MM.1S (cell line): Measurements from ENCODE around the gene KCNIP4.

Source experiments
- EZH2 ChIP-seq: fragments of 300-600 bp; sonication (generic); optimal IDR thresholded peaks from 2 replicates; pipeline ENCODE3; 2017; ENCODE audit warnings: low read depth, mild to moderate bottlenecking, antibody characterized with exemption, low read length, mixed read lengths
- EZH2phosphoT487 ChIP-seq: fragments of 300-600 bp; sonication (generic); IDR thresholded peaks from 2 replicates; pipeline ENCODE4 v1.6.1; 2018; ENCODE audit warnings: antibody characterized with exemption, low read length
- TF ChIP-seq, protein P1 (sequence below): fragments of 300-600 bp; sonication (generic); IDR thresholded peaks from 2 replicates; pipeline ENCODE4 v1.5.1; 2016; ENCODE audit warnings: antibody characterized with exemption, low read length, mixed read lengths

DNA sequence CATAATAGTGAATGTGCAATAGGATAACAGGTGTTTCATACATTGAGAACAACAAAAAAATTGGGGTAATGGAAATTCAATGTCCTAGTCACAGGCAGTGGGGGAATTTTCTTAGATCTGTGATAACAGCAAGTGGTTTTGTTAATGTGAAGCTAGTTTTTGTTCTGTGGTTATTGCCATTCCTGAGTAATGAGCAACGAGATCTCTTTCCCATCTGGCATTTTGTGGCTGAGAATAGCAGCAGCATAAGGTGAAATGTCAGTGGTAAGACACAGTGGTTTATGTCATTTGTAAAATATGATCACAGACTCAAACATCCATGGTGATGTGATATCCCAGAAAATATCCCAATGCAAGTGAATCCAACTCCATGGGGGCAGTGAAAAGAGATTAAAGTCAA is 497.5 kb downstream of the KCNIP4 start:
- TF ChIP-seq, protein P1, sequence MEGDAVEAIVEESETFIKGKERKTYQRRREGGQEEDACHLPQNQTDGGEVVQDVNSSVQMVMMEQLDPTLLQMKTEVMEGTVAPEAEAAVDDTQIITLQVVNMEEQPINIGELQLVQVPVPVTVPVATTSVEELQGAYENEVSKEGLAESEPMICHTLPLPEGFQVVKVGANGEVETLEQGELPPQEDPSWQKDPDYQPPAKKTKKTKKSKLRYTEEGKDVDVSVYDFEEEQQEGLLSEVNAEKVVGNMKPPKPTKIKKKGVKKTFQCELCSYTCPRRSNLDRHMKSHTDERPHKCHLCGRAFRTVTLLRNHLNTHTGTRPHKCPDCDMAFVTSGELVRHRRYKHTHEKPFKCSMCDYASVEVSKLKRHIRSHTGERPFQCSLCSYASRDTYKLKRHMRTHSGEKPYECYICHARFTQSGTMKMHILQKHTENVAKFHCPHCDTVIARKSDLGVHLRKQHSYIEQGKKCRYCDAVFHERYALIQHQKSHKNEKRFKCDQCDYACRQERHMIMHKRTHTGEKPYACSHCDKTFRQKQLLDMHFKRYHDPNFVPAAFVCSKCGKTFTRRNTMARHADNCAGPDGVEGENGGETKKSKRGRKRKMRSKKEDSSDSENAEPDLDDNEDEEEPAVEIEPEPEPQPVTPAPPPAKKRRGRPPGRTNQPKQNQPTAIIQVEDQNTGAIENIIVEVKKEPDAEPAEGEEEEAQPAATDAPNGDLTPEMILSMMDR, result no peak
- no peak for TF ChIP-seq EZH2
- no peak for TF ChIP-seq EZH2phosphoT487
